ENCODE results near the gene LITAF. TPM values are rescaled to one million over a fixed set of nuclear protein-coding genes. Genes with fewer than 3 reads are reported as not detected.

The LITAF gene
- total RNA-seq, 1 experiment from 2014 or later, result 84.2 TPM

GRCh38 chr16:11575223-11575589 is 11.5 kb downstream of the LITAF start:
- POLR2A ChIA-PET, result no interaction called here
- H3K4me3 ChIP-seq (replicated peaks in 1 of 2; ENCODE audit: low read depth in 1 of 2, low read length in 2 of 2), result no peak overlapping the region
- H2AFZ ChIP-seq (ENCODE audit: low read depth, low read length, poor library complexity, severe bottlenecking), result no peak overlapping the region
- no peak overlapping the region for H3K9ac ChIP-seq (ENCODE audit: low read length)
- H3K36me3 ChIP-seq (ENCODE audit: control insufficient read depth in 1 of 2, insufficient read depth in 2 of 2, low read length in 2 of 2), result no peaks in the 10 kb centered on the region
- H4K20me1 ChIP-seq (ENCODE audit: insufficient read depth), result no peaks in the 10 kb centered on the region
- CTCF ChIA-PET, result no interaction called here
- no peak for DNase-seq (ENCODE audit: low read depth, low spot score)
- no peaks in the 10 kb centered on the region for H3K27me3 ChIP-seq (ENCODE audit: insufficient read depth, low read length)
- no peak for ATAC-seq
- H3K4me1 ChIP-seq (ENCODE audit: control insufficient read depth in 1 of 2, insufficient read depth in 2 of 2, low read length in 2 of 2), result peaks cover 0 to 4% of the 10 kb centered on the region in 2 experiments; a peak in 1 of 4 replicates
- H3K9me3 ChIP-seq (ENCODE audit: control insufficient read depth in 1 of 2, insufficient read depth in 1 of 2, low read depth in 1 of 2, low read length in 2 of 2), result no peaks in the 10 kb centered on the region
- H3K79me2 ChIP-seq (ENCODE audit: insufficient read depth, low read length), result peaks cover 58% of the 10 kb centered on the region
- RAD21 ChIA-PET (ENCODE audit: low non-redundant PET in 1 of 2, low total read pairs in 2 of 2, uncharacterized antibody in 2 of 2, unreplicated experiment in 2 of 2), result no interaction called here
- no peak overlapping the region for H3K4me2 ChIP-seq (ENCODE audit: low read length)
- H3K27ac ChIP-seq (ENCODE audit: low read depth, low read length), result no peak overlapping the region
- intact Hi-C loops (cut with micrococcal nuclease), result no loop called here
- H3K9me2 ChIP-seq (ENCODE audit: insufficient read depth), result no peaks in the 10 kb centered on the region
- no TSS peak for BruUV-seq (replicated peaks)
- no peak for TF ChIP-seq ELF1 (IDR thresholded peaks at IDR 0.05; ENCODE audit: borderline replicate concordance, low read depth)
- no peak for TF ChIP-seq JUND (IDR thresholded peaks at IDR 0.05)
- TF ChIP-seq TCF7L2 (IDR thresholded peaks at IDR 0.05; ENCODE audit: borderline replicate concordance, extremely low read depth, insufficient read depth, insufficient read length), result no peak

DNA sequence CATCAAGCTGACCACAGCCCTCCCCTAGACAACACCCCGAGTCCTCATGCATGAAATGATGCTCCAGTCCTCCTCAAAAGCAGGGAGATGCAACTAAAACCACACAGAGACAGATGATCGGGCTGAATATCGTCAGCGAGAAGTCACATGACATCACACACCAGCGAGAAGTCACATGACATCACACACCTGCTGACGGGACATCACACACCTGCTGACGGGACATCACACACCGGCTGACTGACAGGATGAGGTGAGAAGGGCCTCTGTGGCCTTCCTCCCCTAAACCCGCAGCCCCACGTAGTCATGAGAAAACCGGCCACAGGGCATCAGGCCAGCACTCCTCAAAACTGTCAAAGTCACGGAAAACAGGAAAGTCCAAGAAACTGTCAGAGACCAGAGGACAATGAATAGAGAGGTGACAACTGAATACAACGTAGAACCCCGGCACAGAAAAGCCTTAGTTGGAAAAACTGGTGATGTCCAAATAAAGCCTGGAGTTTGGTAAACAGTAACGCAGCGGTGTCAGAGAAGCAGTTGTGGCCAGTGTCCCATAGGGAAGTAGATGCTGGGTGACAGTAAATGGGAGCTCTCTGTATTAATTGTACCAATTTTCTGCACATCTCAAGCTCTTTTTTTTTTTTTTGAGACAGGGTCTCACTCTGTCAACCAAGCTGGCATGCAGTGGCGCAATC is 14.3 kb downstream of the LITAF start:
- POLR2A ChIA-PET, result no interaction called here
- H3K27ac ChIP-seq (ENCODE audit: low read depth, low read length), result no peak overlapping the region
- no peak overlapping the region for H3K4me3 ChIP-seq (replicated peaks in 1 of 2; ENCODE audit: low read depth in 1 of 2, low read length in 2 of 2)
- DNase-seq (ENCODE audit: low read depth, low spot score), result no peak
- H3K9me3 ChIP-seq (ENCODE audit: control insufficient read depth in 1 of 2, insufficient read depth in 1 of 2, low read depth in 1 of 2, low read length in 2 of 2), result no peaks in the 10 kb centered on the region
- intact Hi-C loops (cut with micrococcal nuclease), result no loop called here
- peaks cover 0 to 4% of the 10 kb centered on the region in 2 experiments; a peak in 1 of 4 replicates for H3K4me1 ChIP-seq (ENCODE audit: control insufficient read depth in 1 of 2, insufficient read depth in 2 of 2, low read length in 2 of 2)
- no peak overlapping the region for H3K4me2 ChIP-seq (ENCODE audit: low read length)
- no peaks in the 10 kb centered on the region for H3K36me3 ChIP-seq (ENCODE audit: control insufficient read depth in 1 of 2, insufficient read depth in 2 of 2, low read length in 2 of 2)
- no TSS peak for BruUV-seq (replicated peaks)
- RAD21 ChIA-PET (ENCODE audit: low non-redundant PET in 1 of 2, low total read pairs in 2 of 2, uncharacterized antibody in 2 of 2, unreplicated experiment in 2 of 2), result no interaction called here
- no peaks in the 10 kb centered on the region for H3K27me3 ChIP-seq (ENCODE audit: insufficient read depth, low read length)
- no peak overlapping the region for H3K9ac ChIP-seq (ENCODE audit: low read length)
- ATAC-seq, result no peak
- CTCF ChIA-PET, result no interaction called here
- no peak overlapping the region for H2AFZ ChIP-seq (ENCODE audit: low read depth, low read length, poor library complexity, severe bottlenecking)
- no peaks in the 10 kb centered on the region for H4K20me1 ChIP-seq (ENCODE audit: insufficient read depth)
- no peaks in the 10 kb centered on the region for H3K9me2 ChIP-seq (ENCODE audit: insufficient read depth)
- H3K79me2 ChIP-seq (ENCODE audit: insufficient read depth, low read length), result peaks cover 47% of the 10 kb centered on the region
- TF ChIP-seq POLR2AphosphoS5 (IDR thresholded peaks at IDR 0.05; ENCODE audit: low read depth, low read length), result no peak
- no peak for TF ChIP-seq SP1 (IDR thresholded peaks at IDR 0.05; ENCODE audit: low read depth)
- TF ChIP-seq, protein P1, sequence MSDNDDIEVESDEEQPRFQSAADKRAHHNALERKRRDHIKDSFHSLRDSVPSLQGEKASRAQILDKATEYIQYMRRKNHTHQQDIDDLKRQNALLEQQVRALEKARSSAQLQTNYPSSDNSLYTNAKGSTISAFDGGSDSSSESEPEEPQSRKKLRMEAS (IDR thresholded peaks at IDR 0.05), result no peak
- no peak for TF ChIP-seq CEBPB (IDR thresholded peaks at IDR 0.05; ENCODE audit: low read depth)

All from HCT116 (cell line).